HCT116 (cell line): ENCODE data around the gene PAPPA2. TPM values are rescaled to one million over a fixed set of nuclear protein-coding genes. Genes with fewer than 3 reads are reported as not detected.
"Not testable (repeated sequence)": the region's sequence is repeated elsewhere in the genome, so short reads cannot be mapped to it uniquely, and the experiment has no call there.

Experiments used
- ATAC-seq: fragments of 200-7000 bp; cut with Tn5 transposase; 2 replicates; pipeline ENCODE4 v1.9.1; 2020; ENCODE audit warnings: mild to moderate bottlenecking, moderate library complexity
- BruUV-seq: library from RNA; stranded (reverse); fragments of 400-500 nt; replicated peaks from 2 replicates; lab custom pipeline; 2021; lab: Mats Ljungman, UMichigan
- CTCF ChIA-PET: fragments of 300-600 bp; sonication (Branson Sonifier 250); formaldehyde crosslinking; loops from one replicate; lab custom pipeline; 2021; ENCODE audit warnings: antibody characterized with exemption; lab: Charles Lee
- POLR2A ChIA-PET: fragments of 300-600, 350-600 bp; sonication (Branson Sonifier 250); formaldehyde crosslinking; loops from one replicate; lab custom pipeline; 2021; ENCODE audit warnings: antibody characterized with exemption; lab: Charles Lee
- RAD21 ChIA-PET, 2 experiments: fragments of 300-600 bp; sonication (Branson Sonifier 250); formaldehyde crosslinking; loops; one replicate each; lab custom pipeline; 2023; ENCODE audit warnings: low total read pairs in 2 of 2; ENCODE audit not compliant: uncharacterized antibody in 2 of 2, unreplicated experiment in 2 of 2, low non-redundant PET in 1 of 2; lab: Charles Lee
- DNase-seq: peaks from one replicate; pipeline ENCODE4 v3.0.0-alpha.2; 2010; ENCODE audit warnings: low read depth, low spot score
- H2AFZ ChIP-seq: fragments of 200-600 bp; shearing (Covaris generic), sonication (generic); 2 replicates; pipeline ENCODE4 v1.6.1; 2017; ENCODE audit warnings: low read depth, mixed run types, mixed read lengths, antibody characterized with exemption, low read length; ENCODE audit not compliant: poor library complexity, severe bottlenecking
- H3K27ac ChIP-seq: 2 replicates; pipeline ENCODE4 v1.5.1; 2012; ENCODE audit warnings: low read depth, low read length
- H3K27me3 ChIP-seq: fragments of 200-600 bp; sonication (generic); 2 replicates; pipeline ENCODE4 v1.6.1; 2016; ENCODE audit warnings: mixed run types, low read length, mixed read lengths; ENCODE audit not compliant: insufficient read depth
- H3K36me3 ChIP-seq, 2 experiments: fragments of 200-500 bp in 1 of 2; fragments of 200-600 bp in 1 of 2; sonication (Bioruptor generic) in 1 of 2; sonication (generic) in 1 of 2; 2 replicates each; pipeline versions ENCODE4 v1.5.1 to v1.6.1; 2014 to 2016; ENCODE audit warnings: low read length in 2 of 2, inconsistent platforms in 1 of 2, mixed read lengths in 1 of 2, mixed run types in 1 of 2; ENCODE audit not compliant: insufficient read depth in 2 of 2, control insufficient read depth in 1 of 2
- H3K4me1 ChIP-seq, 2 experiments: fragments of 200-600 bp in 1 of 2; sonication (generic) in 1 of 2; 2 replicates each; pipeline versions ENCODE4 v1.5.1 to v1.6.1; 2012 to 2017; ENCODE audit warnings: low read length in 2 of 2, inconsistent platforms in 1 of 2, mild to moderate bottlenecking in 1 of 2, mixed read lengths in 1 of 2, mixed run types in 1 of 2, moderate library complexity in 1 of 2; ENCODE audit not compliant: insufficient read depth in 2 of 2, control insufficient read depth in 1 of 2
- H3K4me2 ChIP-seq: fragments of 200-600 bp; sonication (generic); 2 replicates; pipeline ENCODE4 v1.6.1; 2017; ENCODE audit warnings: mixed run types, low read length, mixed read lengths
- H3K4me3 ChIP-seq, 2 experiments: fragments of 200-600 bp in 1 of 2; sonication (generic) in 1 of 2; replicated peaks in 1 of 2; 2 replicates each; pipeline ENCODE4 v1.5.1; 2011 to 2016; ENCODE audit warnings: low read length in 2 of 2, control low read depth in 1 of 2, low read depth in 1 of 2, mild to moderate bottlenecking in 1 of 2, mixed read lengths in 1 of 2, mixed run types in 1 of 2
- H3K79me2 ChIP-seq: fragments of 200-600 bp; sonication (generic); 2 replicates; pipeline ENCODE4 v1.6.1; 2017; ENCODE audit warnings: mild to moderate bottlenecking, mixed run types, low read length, moderate library complexity, mixed read lengths; ENCODE audit not compliant: insufficient read depth
- H3K9ac ChIP-seq: fragments of 200-600 bp; sonication (generic); 2 replicates; pipeline ENCODE4 v1.6.1; 2016; ENCODE audit warnings: low read length, mixed read lengths
- H3K9me2 ChIP-seq: fragments of 200-600 bp; sonication (generic), shearing (Covaris generic); 2 replicates; pipeline ENCODE4 v1.6.1; 2017; ENCODE audit warnings: mixed run types, mild to moderate bottlenecking, moderate library complexity; ENCODE audit not compliant: insufficient read depth
- H3K9me3 ChIP-seq, 2 experiments: fragments of 200-500 bp in 1 of 2; fragments of 200-600 bp in 1 of 2; sonication (Bioruptor generic) in 1 of 2; sonication (generic) in 1 of 2; 2 replicates each; pipeline ENCODE4 v1.6.1; 2014 to 2017; ENCODE audit warnings: low read length in 2 of 2, mixed read lengths in 2 of 2, inconsistent platforms in 1 of 2, low read depth in 1 of 2, mild to moderate bottlenecking in 1 of 2, mixed run types in 1 of 2, moderate library complexity in 1 of 2; ENCODE audit not compliant: control insufficient read depth in 1 of 2, insufficient read depth in 1 of 2
- H4K20me1 ChIP-seq: fragments of 200-600 bp; sonication (generic), shearing (Covaris generic); 2 replicates; pipeline ENCODE4 v1.6.1; 2017; ENCODE audit warnings: mixed run types, mild to moderate bottlenecking, moderate library complexity; ENCODE audit not compliant: insufficient read depth
- FOSL1 ChIP-seq: IDR thresholded peaks from 2 replicates; pipeline ENCODE4 v1.6.1; 2012; ENCODE audit warnings: low read depth
- RAD21 ChIP-seq: IDR thresholded peaks from 2 replicates; pipeline ENCODE4 v1.6.1; 2012; ENCODE audit warnings: low read depth, mild to moderate bottlenecking
- TCF7L2 ChIP-seq: IDR thresholded peaks from 2 replicates; pipeline ENCODE4 v1.7.0; 2011; ENCODE audit warnings: borderline replicate concordance, inconsistent platforms; ENCODE audit not compliant: insufficient read depth, insufficient read length; ENCODE audit errors: extremely low read depth
- intact Hi-C: fragments of 100-400 bp; cut with micrococcal nuclease; formaldehyde crosslinking; loops from 2 replicates; pipeline ENCODE4 v1.10.0; 2022
- total RNA-seq: library from RNA; stranded (reverse); gene quantifications from one replicate; pipeline ENCODE4 v1.2.1, GENCODE V29; 2021; ENCODE audit not compliant: unreplicated experiment
- TF ChIP-seq, protein P1 (sequence below): IDR thresholded peaks from 2 replicates; pipeline ENCODE4 v1.6.1; 2011; ENCODE audit warnings: mild to moderate bottlenecking, low read length, moderate library complexity; ENCODE audit not compliant: insufficient replicate concordance; ENCODE audit errors: extremely low read depth

Gene PAPPA2
- total RNA-seq, 1 experiment from 2014 or later = not detected

GRCh38 chr1:176560681-176561080 is 97.7 kb downstream of the PAPPA2 start:
- H3K9ac ChIP-seq = no peak overlapping the region
- no TSS peak for BruUV-seq
- no peak overlapping the region for H3K27ac ChIP-seq
- intact Hi-C loops = loop anchor here (1.0 to 10.0 kb wide), 4 partner anchors 131 to 1384 kb away; no protein-coding TSS in a partner anchor
- ATAC-seq = no peak
- TF ChIP-seq FOSL1 (no peak), RAD21 (no peak), TCF7L2 (no peak)
- TF ChIP-seq, protein P1, sequence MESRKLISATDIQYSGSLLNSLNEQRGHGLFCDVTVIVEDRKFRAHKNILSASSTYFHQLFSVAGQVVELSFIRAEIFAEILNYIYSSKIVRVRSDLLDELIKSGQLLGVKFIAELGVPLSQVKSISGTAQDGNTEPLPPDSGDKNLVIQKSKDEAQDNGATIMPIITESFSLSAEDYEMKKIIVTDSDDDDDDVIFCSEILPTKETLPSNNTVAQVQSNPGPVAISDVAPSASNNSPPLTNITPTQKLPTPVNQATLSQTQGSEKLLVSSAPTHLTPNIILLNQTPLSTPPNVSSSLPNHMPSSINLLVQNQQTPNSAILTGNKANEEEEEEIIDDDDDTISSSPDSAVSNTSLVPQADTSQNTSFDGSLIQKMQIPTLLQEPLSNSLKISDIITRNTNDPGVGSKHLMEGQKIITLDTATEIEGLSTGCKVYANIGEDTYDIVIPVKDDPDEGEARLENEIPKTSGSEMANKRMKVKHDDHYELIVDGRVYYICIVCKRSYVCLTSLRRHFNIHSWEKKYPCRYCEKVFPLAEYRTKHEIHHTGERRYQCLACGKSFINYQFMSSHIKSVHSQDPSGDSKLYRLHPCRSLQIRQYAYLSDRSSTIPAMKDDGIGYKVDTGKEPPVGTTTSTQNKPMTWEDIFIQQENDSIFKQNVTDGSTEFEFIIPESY = no peak
- RAD21 ChIA-PET = no interaction called here
- CTCF ChIA-PET = interaction anchor here (1.1 to 2.3 kb wide), 3 partner anchors 13 to 320 kb away, joined by 3 to 8 read pairs (median 4); no protein-coding TSS in a partner anchor
- no peak overlapping the region for H3K4me2 ChIP-seq
- H3K4me3 ChIP-seq = no peak overlapping the region
- H3K4me1 ChIP-seq = no peaks in the 10 kb centered on the region
- H3K36me3 ChIP-seq = no peaks in the 10 kb centered on the region
- H3K9me3 ChIP-seq = no peaks in the 10 kb centered on the region
- H2AFZ ChIP-seq = no peak overlapping the region
- no peaks in the 10 kb centered on the region for H3K79me2 ChIP-seq
- H3K9me2 ChIP-seq = no peaks in the 10 kb centered on the region
- peaks cover 18% of the 10 kb centered on the region for H3K27me3 ChIP-seq
- no peak for DNase-seq
- POLR2A ChIA-PET = no interaction called here
- no peaks in the 10 kb centered on the region for H4K20me1 ChIP-seq

GRCh38 chr1:176561761-176562160 is 98.8 kb downstream of the PAPPA2 start:
- intact Hi-C loops = loop anchor here (10.0 kb wide), 1 partner anchor 1383 kb away; no protein-coding TSS in a partner anchor

More at GRCh38 chr1:176561761-176562160, 98.8 kb downstream of the PAPPA2 start:
- H3K79me2 ChIP-seq, H3K27ac ChIP-seq, H3K36me3 ChIP-seq, CTCF ChIA-PET, BruUV-seq, RAD21 ChIA-PET, ATAC-seq, H3K9ac ChIP-seq, H3K4me1 ChIP-seq, H2AFZ ChIP-seq, H3K4me2 ChIP-seq, H3K4me3 ChIP-seq, H4K20me1 ChIP-seq, H3K9me3 ChIP-seq, H3K9me2 ChIP-seq, DNase-seq, POLR2A ChIA-PET: not testable (repeated sequence)
- peaks cover 15% of the 10 kb centered on the region for H3K27me3 ChIP-seq
